H7 (cell line): ENCODE measurements around the gene KRTAP5-6. TPM values are rescaled to one million over a fixed set of nuclear protein-coding genes. Genes with fewer than 3 reads are reported as not detected.

ENCODE experiments used
- DNase-seq: peaks from one replicate; pipeline ENCODE4 v3.0.0; 2012
- H3K27me3 ChIP-seq: 2 replicates; pipeline ENCODE4 v1.6.0; 2011; ENCODE audit warnings: mild to moderate bottlenecking, low read length; ENCODE audit not compliant: control insufficient read depth, insufficient read depth
- H3K36me3 ChIP-seq: replicated peaks from 2 replicates; pipeline ENCODE4 v1.5.1; 2011; ENCODE audit warnings: low read length; ENCODE audit not compliant: control insufficient read depth, insufficient read depth
- H3K4me3 ChIP-seq: 2 replicates; pipeline ENCODE4 v1.5.1; 2011; ENCODE audit warnings: low read depth, mild to moderate bottlenecking, control low read depth, low read length, moderate library complexity; ENCODE audit not compliant: insufficient read depth
- total RNA-seq: library from RNA; depleted of rRNA; stranded (reverse); fragments of >200 nt; shearing (Covaris generic); gene quantifications from 2 replicates; pipeline ENCODE4 v1.2.3, GENCODE V29; 2014

The KRTAP5-6 gene
- total RNA-seq, 1 experiment from 2014 or later, result not detected

GRCh38 chr11:1727861-1728260 is 30.9 kb downstream of the KRTAP5-6 start:
- no peak for DNase-seq
- H3K36me3 ChIP-seq, result no peaks in the 10 kb centered on the region
- H3K27me3 ChIP-seq, result no peaks in the 10 kb centered on the region; the same call in 1 of the 2 replicates
- H3K4me3 ChIP-seq, result no peak overlapping the region

DNA sequence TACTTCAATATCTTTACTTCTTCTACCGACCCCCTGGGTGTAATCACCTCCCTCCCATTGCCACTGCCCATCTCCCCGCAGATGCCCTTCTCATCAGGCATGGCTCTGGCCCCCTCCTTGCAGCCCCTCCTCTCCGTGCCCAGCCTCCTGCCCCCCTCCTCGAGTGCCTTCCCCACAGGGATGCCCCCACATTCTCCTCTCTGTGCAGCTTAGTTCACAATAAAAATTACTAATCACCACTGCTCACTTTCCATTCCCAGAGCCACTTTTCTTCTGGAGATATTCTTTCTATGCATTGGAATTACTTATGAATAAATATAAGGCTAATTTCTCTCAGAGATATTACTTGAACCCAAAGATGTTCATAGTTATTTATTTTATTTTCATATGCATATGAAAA is 31.3 kb downstream of the KRTAP5-6 start:
- no peak for DNase-seq
- H3K27me3 ChIP-seq, result no peaks in the 10 kb centered on the region; the same call in 1 of the 2 replicates
- H3K36me3 ChIP-seq, result no peaks in the 10 kb centered on the region
- H3K4me3 ChIP-seq, result no peak overlapping the region

GRCh38 chr11:1728931-1729691 is 32.1 kb downstream of the KRTAP5-6 start:
- DNase-seq, result no peak
- Histone ChIP-seq H3K27me3 (no peaks in the 10 kb centered on the region; the same call in 1 of the 2 replicates), H3K4me3 (no peak overlapping the region), H3K36me3 (no peaks in the 10 kb centered on the region)

GRCh38 chr11:1729692-1730011 is 32.7 kb downstream of the KRTAP5-6 start:
- Histone ChIP-seq H3K4me3 (no peak overlapping the region), H3K27me3 (no peaks in the 10 kb centered on the region; the same call in 1 of the 2 replicates), H3K36me3 (no peaks in the 10 kb centered on the region)
- DNase-seq, result no peak

DNA sequence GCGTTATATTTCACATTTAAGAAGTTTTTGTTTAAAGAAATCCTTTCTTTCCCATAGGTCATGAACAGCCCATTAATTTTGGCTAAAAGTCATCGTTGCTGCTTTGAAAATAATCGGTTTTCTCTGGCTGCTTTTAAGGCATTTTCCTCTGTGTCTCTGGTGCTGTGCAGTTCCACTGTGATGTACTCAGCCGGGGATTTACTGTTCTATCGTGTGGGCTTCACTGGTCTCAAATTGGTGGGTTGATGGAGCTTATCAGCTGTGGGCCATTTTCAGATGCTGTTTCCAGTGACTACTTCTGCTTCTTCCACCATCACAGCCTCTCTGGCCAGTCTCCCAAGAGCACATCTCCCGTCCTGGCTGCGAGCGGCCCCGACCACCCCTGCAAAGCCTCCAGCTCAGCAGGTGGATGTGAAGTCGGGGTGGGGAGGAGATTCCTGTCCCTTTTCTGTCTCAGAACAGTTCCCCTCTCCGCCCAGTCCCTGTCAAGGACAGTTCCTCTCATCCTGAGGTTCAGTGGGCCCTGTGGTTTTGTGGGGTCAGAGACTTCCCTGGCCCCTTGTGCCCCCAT is 33.1 kb downstream of the KRTAP5-6 start:
- DNase-seq, result no peak
- no peaks in the 10 kb centered on the region; the same call in 1 of the 2 replicates for H3K27me3 ChIP-seq
- H3K4me3 ChIP-seq, result no peak overlapping the region

DNA sequence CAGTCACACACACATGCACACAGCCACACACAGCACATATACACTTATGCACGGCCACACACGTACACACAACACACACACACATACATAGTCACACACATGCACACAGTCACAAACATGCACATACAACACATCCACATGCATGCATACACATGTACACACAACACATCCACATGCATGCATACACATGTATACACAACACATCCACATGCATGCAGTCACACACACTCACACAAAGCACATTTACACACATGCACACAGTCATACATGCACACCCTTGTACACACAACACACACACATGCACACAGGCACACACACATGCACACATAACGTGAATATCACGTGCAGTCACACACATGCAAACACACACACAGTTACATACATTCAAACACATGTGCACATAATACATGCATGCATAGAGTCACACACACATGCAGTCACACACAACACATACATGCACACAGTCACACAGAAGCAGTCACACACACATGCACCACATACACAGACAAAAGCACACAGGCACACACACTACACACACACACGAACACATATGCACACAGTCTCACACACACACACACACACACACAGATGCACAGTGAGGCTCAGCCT is 34.6 kb downstream of the KRTAP5-6 start:
- no peak overlapping the region for H3K4me3 ChIP-seq
- no peak for DNase-seq

More for the DNA sequence above, 33.1 kb downstream of the KRTAP5-6 start:
- no peaks in the 10 kb centered on the region for H3K36me3 ChIP-seq

DNA sequence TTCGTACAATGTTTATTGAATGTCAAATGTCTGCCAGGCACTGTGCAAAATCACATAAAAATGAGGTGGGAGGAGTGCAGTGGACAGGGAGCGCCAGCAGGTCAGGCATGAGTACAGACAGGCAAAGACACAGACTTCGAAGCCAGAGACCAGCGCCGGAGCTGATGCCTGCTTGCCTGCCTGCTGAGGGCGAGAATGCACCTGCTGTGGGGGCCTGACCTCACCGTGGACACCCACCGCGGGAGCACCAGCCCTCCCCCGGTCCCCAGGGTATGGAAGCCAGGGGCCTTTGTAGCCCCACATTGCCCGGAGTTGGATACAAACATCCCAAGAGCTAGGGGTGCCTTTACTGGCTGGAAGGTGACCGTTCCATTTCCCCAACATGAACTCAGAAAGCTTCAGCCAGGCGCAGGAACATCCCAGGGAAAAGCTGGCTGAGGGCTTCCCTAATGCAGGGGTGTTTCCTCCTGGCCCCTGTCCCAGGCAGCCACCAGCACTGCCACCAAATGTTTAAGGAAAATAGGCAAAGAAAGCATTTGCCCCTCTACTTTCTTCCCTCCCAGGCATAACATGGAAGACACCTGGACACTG is 35.5 kb downstream of the KRTAP5-6 start:
- DNase-seq, result peak; percentile 46
- Histone ChIP-seq H3K4me3 (no peak overlapping the region), H3K27me3 (no peaks in the 10 kb centered on the region; the same call in 1 of the 2 replicates)

More for the DNA sequence above, 34.6 kb downstream of the KRTAP5-6 start:
- Histone ChIP-seq H3K27me3 (no peaks in the 10 kb centered on the region; the same call in 1 of the 2 replicates), H3K36me3 (no peaks in the 10 kb centered on the region)

GRCh38 chr11:1733009-1733715 is 36.2 kb downstream of the KRTAP5-6 start:
- Histone ChIP-seq H3K27me3 (no peaks in the 10 kb centered on the region; the same call in 1 of the 2 replicates), H3K36me3 (no peaks in the 10 kb centered on the region), H3K4me3 (no peak overlapping the region)
- DNase-seq, result peak; percentile 38

More for the DNA sequence above, 35.5 kb downstream of the KRTAP5-6 start:
- no peaks in the 10 kb centered on the region for H3K36me3 ChIP-seq

DNA sequence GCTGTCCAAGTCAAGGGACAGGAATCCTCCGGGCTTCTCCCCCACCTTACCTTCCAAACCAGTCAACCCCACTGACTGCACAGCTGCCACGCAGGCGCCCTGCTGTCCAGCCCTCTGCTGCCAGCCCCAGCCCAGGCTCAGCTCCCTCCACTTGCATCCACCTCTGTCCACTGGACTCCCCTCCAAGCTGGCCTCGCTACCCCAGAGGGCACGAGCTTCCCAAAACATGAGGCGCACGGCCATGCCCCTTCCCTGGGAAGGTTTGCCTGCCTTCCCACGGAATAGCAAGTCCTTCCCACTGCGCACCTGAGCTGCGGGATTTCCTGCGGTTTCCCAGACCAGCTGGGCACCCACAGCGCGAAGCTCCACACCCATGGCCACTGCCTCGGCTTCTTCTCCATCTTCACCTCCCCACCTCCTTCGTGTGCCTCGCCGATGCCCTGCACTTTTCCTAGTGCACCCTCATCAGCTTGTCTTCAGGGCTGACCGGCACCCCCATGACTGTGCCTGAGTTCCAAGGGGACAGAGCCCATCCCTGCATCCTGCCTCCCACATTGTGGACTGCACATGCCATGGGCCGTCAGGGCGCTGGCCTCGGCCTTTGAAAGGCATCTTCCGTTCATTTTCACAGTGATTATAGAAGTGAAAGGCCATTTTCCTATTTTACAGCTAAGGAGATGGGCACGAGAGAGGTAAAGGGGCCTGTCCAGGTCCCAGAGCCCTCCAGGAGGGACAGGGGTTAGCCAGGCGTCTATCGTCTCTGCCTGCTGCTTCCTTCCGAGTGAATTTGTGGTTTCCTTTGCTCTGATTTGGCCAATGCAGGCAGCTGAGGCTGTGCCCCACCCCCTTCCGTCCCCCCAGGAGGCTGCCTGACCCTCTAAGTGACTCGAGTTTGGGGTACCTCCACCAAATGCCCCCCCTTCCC is 37.0 kb downstream of the KRTAP5-6 start:
- H3K36me3 ChIP-seq, result no peaks in the 10 kb centered on the region
- no peak overlapping the region for H3K4me3 ChIP-seq
- peak; percentile 42 for DNase-seq
- H3K27me3 ChIP-seq, result no peaks in the 10 kb centered on the region; the same call in 1 of the 2 replicates

- no peaks in the 10 kb centered on the region; the same call in 1 of the 2 replicates for H3K27me3 ChIP-seq
- peak; percentile 50 for DNase-seq
- H3K4me3 ChIP-seq, result no peak overlapping the region
Observed at GRCh38 chr11:1734641-1735081, 37.7 kb downstream of the KRTAP5-6 start.

DNA sequence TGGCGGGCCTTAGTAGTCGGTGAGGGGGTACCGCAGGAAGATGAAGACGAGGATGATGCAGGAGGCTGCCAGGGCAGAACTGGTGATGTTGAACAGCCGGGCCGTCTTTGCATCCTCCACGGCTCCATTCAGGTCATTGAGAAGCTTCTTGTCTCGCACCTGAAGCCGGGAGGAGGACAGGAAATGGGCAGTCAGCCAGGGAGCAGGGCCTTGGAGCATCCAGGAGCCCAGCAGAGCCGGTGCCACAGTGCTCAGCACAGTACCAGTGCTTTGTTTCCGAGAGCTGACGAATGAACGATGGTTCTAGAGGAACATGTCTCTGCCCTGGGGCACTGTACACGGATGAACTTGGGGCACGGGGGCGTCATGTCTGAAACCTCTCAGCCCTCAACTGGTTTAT is 38.3 kb downstream of the KRTAP5-6 start:
- Histone ChIP-seq H3K4me3 (no peak overlapping the region), H3K36me3 (no peaks in the 10 kb centered on the region), H3K27me3 (no peaks in the 10 kb centered on the region; the same call in 1 of the 2 replicates)
- no peak for DNase-seq

More at GRCh38 chr11:1734641-1735081, 37.7 kb downstream of the KRTAP5-6 start:
- no peaks in the 10 kb centered on the region for H3K36me3 ChIP-seq

- no peaks in the 10 kb centered on the region; the same call in 1 of the 2 replicates for H3K27me3 ChIP-seq
- no peaks in the 10 kb centered on the region for H3K36me3 ChIP-seq
Observed at GRCh38 chr11:1736447-1736992, 39.5 kb downstream of the KRTAP5-6 start.

More at GRCh38 chr11:1736447-1736992, 39.5 kb downstream of the KRTAP5-6 start:
- DNase-seq, result no peak
- H3K4me3 ChIP-seq, result no peak overlapping the region
